ENCODE measurements around the gene CEP164.

Gene CEP164

DNA sequence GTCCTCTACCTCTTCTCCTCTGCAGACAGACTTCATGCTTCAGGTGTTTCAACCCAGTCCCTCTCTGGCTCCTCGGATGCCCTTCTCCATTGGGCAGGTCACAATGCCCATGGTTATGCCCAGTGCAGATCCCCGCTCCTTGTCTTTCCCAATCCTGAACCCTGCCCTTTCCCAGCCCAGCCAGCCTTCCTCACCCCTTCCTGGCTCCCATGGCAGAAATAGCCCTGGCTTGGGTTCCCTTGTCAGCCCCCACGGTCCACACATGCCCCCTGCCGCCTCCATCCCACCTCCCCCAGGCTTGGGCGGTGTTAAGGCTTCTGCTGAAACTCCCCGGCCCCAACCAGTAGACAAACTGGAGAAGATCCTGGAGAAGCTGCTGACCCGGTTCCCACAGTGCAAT, 45.8 kb upstream of the CEP164 start:
- H3K4me3 ChIP-seq (ENCODE audit: low read length) = no peak overlapping the region
- TF ChIP-seq EZH2phosphoT487 (IDR thresholded peaks at IDR 0.05; ENCODE audit: low read depth) (no peak), CTCF (IDR thresholded peaks at IDR 0.05; ENCODE audit: low read depth, low read length) (no peak)

GRCh38 chr11:117282956-117283355, 44.7 kb upstream of the CEP164 start:
- H2AFZ ChIP-seq (ENCODE audit: low read depth, low read length) = no peak overlapping the region
- TF ChIP-seq CTCF (IDR thresholded peaks at IDR 0.05; ENCODE audit: low read depth, low read length) = no peak
- TF ChIP-seq EZH2phosphoT487 (IDR thresholded peaks at IDR 0.05; ENCODE audit: low read depth) = no peak

More for the DNA sequence above, 45.8 kb upstream of the CEP164 start:
- Histone ChIP-seq H4K20me1 (ENCODE audit: insufficient read depth, low read length) (no peaks in the 10 kb centered on the region), H3K4me2 (ENCODE audit: low read length) (no peak overlapping the region), H3K27ac (ENCODE audit: low read length) (no peak overlapping the region), H3K27me3 (ENCODE audit: low read depth, low read length) (no peaks in the 10 kb centered on the region), H3K4me1 (ENCODE audit: low read length) (no peaks in the 10 kb centered on the region), H3K79me2 (ENCODE audit: low read length) (no peaks in the 10 kb centered on the region), H3K9me3 (ENCODE audit: insufficient read depth, low read length) (no peaks in the 10 kb centered on the region), H3K9ac (ENCODE audit: low read length) (no peak overlapping the region), H3K36me3 (replicated peaks; ENCODE audit: low read depth, low read length) (peaks cover 18% of the 10 kb centered on the region), H2AFZ (ENCODE audit: low read depth, low read length) (no peak overlapping the region)

DNA sequence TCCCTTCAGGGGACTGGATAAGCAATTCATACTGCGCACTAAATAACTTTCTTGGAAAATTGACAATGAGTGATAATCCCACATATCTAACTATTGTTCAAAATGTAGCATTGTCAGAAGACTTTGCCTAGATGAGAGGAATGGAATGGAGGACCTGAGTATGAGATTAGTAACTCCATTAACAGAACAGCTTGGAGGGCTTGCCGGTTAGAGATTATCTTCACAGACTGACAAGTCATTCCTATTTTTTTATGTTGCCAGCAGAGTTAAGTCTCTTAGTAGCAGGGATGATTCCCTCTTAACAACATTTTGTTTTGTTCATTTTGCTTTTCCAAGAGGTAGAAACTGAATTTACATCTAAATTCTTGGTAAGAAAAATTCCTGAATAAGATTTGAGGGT, 43.6 kb upstream of the CEP164 start:
- Histone ChIP-seq H3K27me3 (ENCODE audit: low read depth, low read length) (no peaks in the 10 kb centered on the region), H3K4me2 (ENCODE audit: low read length) (no peak overlapping the region), H3K27ac (ENCODE audit: low read length) (no peak overlapping the region), H3K9me3 (ENCODE audit: insufficient read depth, low read length) (no peaks in the 10 kb centered on the region), H3K9ac (ENCODE audit: low read length) (no peak overlapping the region), H3K4me3 (ENCODE audit: low read length) (no peak overlapping the region), H4K20me1 (ENCODE audit: insufficient read depth, low read length) (no peaks in the 10 kb centered on the region), H3K36me3 (replicated peaks; ENCODE audit: low read depth, low read length) (peaks cover 20% of the 10 kb centered on the region), H2AFZ (ENCODE audit: low read depth, low read length) (no peak overlapping the region), H3K79me2 (ENCODE audit: low read length) (no peaks in the 10 kb centered on the region), H3K4me1 (ENCODE audit: low read length) (no peaks in the 10 kb centered on the region)
- TF ChIP-seq EZH2phosphoT487 (IDR thresholded peaks at IDR 0.05; ENCODE audit: low read depth) = no peak
- TF ChIP-seq CTCF (IDR thresholded peaks at IDR 0.05; ENCODE audit: low read depth, low read length) = no peak

More at GRCh38 chr11:117282956-117283355, 44.7 kb upstream of the CEP164 start:
- Histone ChIP-seq H3K4me3 (ENCODE audit: low read length) (no peak overlapping the region), H3K9me3 (ENCODE audit: insufficient read depth, low read length) (no peaks in the 10 kb centered on the region), H3K36me3 (replicated peaks; ENCODE audit: low read depth, low read length) (peaks cover 20% of the 10 kb centered on the region), H3K79me2 (ENCODE audit: low read length) (no peaks in the 10 kb centered on the region), H3K27ac (ENCODE audit: low read length) (no peak overlapping the region), H3K4me1 (ENCODE audit: low read length) (no peaks in the 10 kb centered on the region), H3K27me3 (ENCODE audit: low read depth, low read length) (no peaks in the 10 kb centered on the region), H3K4me2 (ENCODE audit: low read length) (no peak overlapping the region), H3K9ac (ENCODE audit: low read length) (no peak overlapping the region), H4K20me1 (ENCODE audit: insufficient read depth, low read length) (no peaks in the 10 kb centered on the region)

- no peak overlapping the region for H3K27ac ChIP-seq (ENCODE audit: low read length)
- no peak overlapping the region for H3K4me2 ChIP-seq (ENCODE audit: low read length)
- H3K27me3 ChIP-seq (ENCODE audit: low read depth, low read length) = no peaks in the 10 kb centered on the region
- H3K4me3 ChIP-seq (ENCODE audit: low read length) = no peak overlapping the region
- H2AFZ ChIP-seq (ENCODE audit: low read depth, low read length) = no peak overlapping the region
- H3K9me3 ChIP-seq (ENCODE audit: insufficient read depth, low read length) = no peaks in the 10 kb centered on the region
- TF ChIP-seq CTCF (IDR thresholded peaks at IDR 0.05; ENCODE audit: low read depth, low read length) = no peak
- H3K79me2 ChIP-seq (ENCODE audit: low read length) = no peaks in the 10 kb centered on the region
- no peaks in the 10 kb centered on the region for H3K4me1 ChIP-seq (ENCODE audit: low read length)
- H4K20me1 ChIP-seq (ENCODE audit: insufficient read depth, low read length) = no peaks in the 10 kb centered on the region
- H3K36me3 ChIP-seq (replicated peaks; ENCODE audit: low read depth, low read length) = peaks cover 12% of the 10 kb centered on the region
- no peak overlapping the region for H3K9ac ChIP-seq (ENCODE audit: low read length)
Measured at GRCh38 chr11:117286588-117286987, 41.1 kb upstream of the CEP164 start.

All from OCI-LY3 (cell line).